ENCODE data around the gene ANKS1A.

ANKS1A gene

GRCh38 chr6:35073211-35073610 is 184.2 kb downstream of the ANKS1A start:
- no peak for DNase-seq

GRCh38 chr6:35073766-35074471 is 184.9 kb downstream of the ANKS1A start:
- no peak for DNase-seq

GRCh38 chr6:35076997-35077712 is 188.1 kb downstream of the ANKS1A start:
- no peak for DNase-seq

GRCh38 chr6:35077713-35078105 is 188.7 kb downstream of the ANKS1A start:
- DNase-seq, result no peak

- DNase-seq, result no peak
These were observed 189.3 kb downstream of the ANKS1A start for GRCh38 chr6:35078226-35078850.

GRCh38 chr6:35078896-35079295 is 189.8 kb downstream of the ANKS1A start:
- no peak for DNase-seq

GRCh38 chr6:35079311-35080000 is 190.4 kb downstream of the ANKS1A start:
- DNase-seq, result no peak

- no peak for DNase-seq
These were observed 191.1 kb downstream of the ANKS1A start for GRCh38 chr6:35080016-35080680.

- no peak for DNase-seq
These were observed 191.9 kb downstream of the ANKS1A start for GRCh38 chr6:35080821-35081425.

GRCh38 chr6:35081426-35081851 is 192.4 kb downstream of the ANKS1A start:
- no peak for DNase-seq

GRCh38 chr6:35082046-35082732 is 193.1 kb downstream of the ANKS1A start:
- no peak for DNase-seq

GRCh38 chr6:35082733-35083403 is 193.8 kb downstream of the ANKS1A start:
- no peak for DNase-seq

- no peak for DNase-seq
These were observed 194.5 kb downstream of the ANKS1A start for GRCh38 chr6:35083507-35083906.

GRCh38 chr6:35084041-35084491 is 195.0 kb downstream of the ANKS1A start:
- no peak for DNase-seq

- DNase-seq, result no peak
These were observed 195.6 kb downstream of the ANKS1A start for GRCh38 chr6:35084511-35085203.

- DNase-seq, result no peak
These were observed 196.6 kb downstream of the ANKS1A start for GRCh38 chr6:35085359-35086281.

GRCh38 chr6:35086282-35086632 is 197.2 kb downstream of the ANKS1A start:
- no peak for DNase-seq

- DNase-seq, result no peak
These were observed 197.7 kb downstream of the ANKS1A start for GRCh38 chr6:35086636-35087360.

Data from stimulated activated CD4-positive, alpha-beta T cell treated with anti-CD3 and anti-CD28 coated beads, Interleukin-4, amount 100 ng/mL, for 1 hour (primary cell).